Measurements from ENCODE around the gene GABBR2.

GABBR2 gene

GRCh38 chr9:98720402-98720801, 11.7 kb upstream of the GABBR2 start:
- DNase-seq (ENCODE audit: low spot score) = no peak

GRCh38 chr9:98719055-98719454, 10.3 kb upstream of the GABBR2 start:
- DNase-seq (ENCODE audit: low spot score) = no peak

- DNase-seq (ENCODE audit: low spot score) = no peak
These were observed 6.1 kb upstream of the GABBR2 start for GRCh38 chr9:98714833-98715232.

GRCh38 chr9:98712987-98713386, 4.3 kb upstream of the GABBR2 start:
- DNase-seq (ENCODE audit: low spot score) = no peak

GRCh38 chr9:98709968-98710965, 1.5 kb upstream of the GABBR2 start:
- DNase-seq (ENCODE audit: low spot score) = no peak

- no peak for DNase-seq (ENCODE audit: low spot score)
These were observed 417 bp downstream of the GABBR2 start for GRCh38 chr9:98708103-98708932.

- DNase-seq (ENCODE audit: low spot score) = no peak
These were observed 1.3 kb downstream of the GABBR2 start for GRCh38 chr9:98707166-98708102.

- no peak for DNase-seq (ENCODE audit: low spot score)
These were observed 2.0 kb downstream of the GABBR2 start for GRCh38 chr9:98706651-98707165.

GRCh38 chr9:98702835-98703380, 5.8 kb downstream of the GABBR2 start:
- no peak for DNase-seq (ENCODE audit: low spot score)

GRCh38 chr9:98702340-98702739, 6.4 kb downstream of the GABBR2 start:
- DNase-seq (ENCODE audit: low spot score) = no peak

- no peak for DNase-seq (ENCODE audit: low spot score)
These were observed 7.2 kb downstream of the GABBR2 start for GRCh38 chr9:98701576-98701975.

GRCh38 chr9:98700801-98701200, 7.9 kb downstream of the GABBR2 start:
- no peak for DNase-seq (ENCODE audit: low spot score)

GRCh38 chr9:98698856-98699255, 9.9 kb downstream of the GABBR2 start:
- no peak for DNase-seq (ENCODE audit: low spot score)

- no peak for DNase-seq (ENCODE audit: low spot score)
These were observed 13.8 kb downstream of the GABBR2 start for GRCh38 chr9:98694943-98695342.

GRCh38 chr9:98692392-98692791, 16.3 kb downstream of the GABBR2 start:
- no peak for DNase-seq (ENCODE audit: low spot score)

- no peak for DNase-seq (ENCODE audit: low spot score)
These were observed 16.8 kb downstream of the GABBR2 start for GRCh38 chr9:98691890-98692289.

GRCh38 chr9:98690686-98691085, 18.0 kb downstream of the GABBR2 start:
- DNase-seq (ENCODE audit: low spot score) = no peak

- no peak for DNase-seq (ENCODE audit: low spot score)
These were observed 19.8 kb downstream of the GABBR2 start for GRCh38 chr9:98688710-98689495.

GRCh38 chr9:98687911-98688310, 20.8 kb downstream of the GABBR2 start:
- no peak for DNase-seq (ENCODE audit: low spot score)
